H1 (cell line): ENCODE data around the gene ADAMTS8. TPM values are rescaled to one million over a fixed set of nuclear protein-coding genes. Genes with fewer than 3 reads are reported as not detected.

Experiments
- CTCF ChIA-PET: fragments of 300-600 bp; sonication (Branson Sonifier 250); formaldehyde crosslinking; loops from one replicate; lab custom pipeline; 2021; ENCODE audit not compliant: partially characterized antibody; lab: Charles Lee
- POLR2A ChIA-PET: fragments of 300-600 bp; sonication (Branson Sonifier 250); formaldehyde crosslinking; loops from one replicate; lab custom pipeline; 2021; ENCODE audit warnings: inconsistent platforms; ENCODE audit not compliant: partially characterized antibody; lab: Charles Lee
- DNase-seq, 2 experiments: peaks; one replicate each; pipeline versions ENCODE4 v3.0.0 to v3.0.0-alpha.2; 2010 to 2022; ENCODE audit warnings: low spot score in 2 of 2, low read depth in 1 of 2, mixed read lengths in 1 of 2
- FAIRE-seq: peaks from 2 replicates; lab custom pipeline; 2011; peaks lifted over from hg19 to GRCh38; lab: Jason Lieb, UNC
- H2AFZ ChIP-seq: 2 replicates; pipeline ENCODE4 v1.8.1; 2012; ENCODE audit warnings: low read length, inconsistent platforms
- H2AK5ac ChIP-seq: 2 replicates; pipeline ENCODE4 v1.6.1; 2013; ENCODE audit warnings: low read depth, low read length
- H2BK120ac ChIP-seq: replicated peaks from 2 replicates; pipeline ENCODE3; 2013; ENCODE audit warnings: low read depth, low read length, inconsistent platforms
- H2BK12ac ChIP-seq: 2 replicates; pipeline ENCODE4 v1.6.1; 2013; ENCODE audit warnings: low read depth, low read length
- H2BK15ac ChIP-seq: 2 replicates; pipeline ENCODE4 v1.6.1; 2013; ENCODE audit warnings: low read length
- H2BK20ac ChIP-seq: 2 replicates; pipeline ENCODE4 v1.6.1; 2013; ENCODE audit warnings: low read length
- H2BK5ac ChIP-seq: 2 replicates; pipeline ENCODE4 v1.6.1; 2013; ENCODE audit warnings: low read depth, low read length
- H3K14ac ChIP-seq: 2 replicates; pipeline ENCODE4 v1.6.1; 2013; ENCODE audit warnings: inconsistent platforms; ENCODE audit not compliant: insufficient read length
- H3K18ac ChIP-seq: 2 replicates; pipeline ENCODE4 v1.6.1; 2013; ENCODE audit warnings: low read length; ENCODE audit errors: extremely low read depth
- H3K23ac ChIP-seq: 2 replicates; pipeline ENCODE4 v1.6.1; 2013; ENCODE audit warnings: inconsistent platforms; ENCODE audit not compliant: insufficient read length
- H3K23me2 ChIP-seq: 2 replicates; pipeline ENCODE4 v1.6.1; 2013; ENCODE audit warnings: low read depth, low read length
- H3K27ac ChIP-seq: 2 replicates; pipeline ENCODE4 v1.6.1; 2011; ENCODE audit warnings: low read depth, low read length, inconsistent platforms
- H3K27me3 ChIP-seq, 4 experiments: replicated peaks in 1 of 4; 1 replicate in 1 of 4; 2 replicates in 3 of 4; pipeline versions ENCODE4 v1.6.1 to v1.8.1; 2011 to 2013; ENCODE audit warnings: low read length in 3 of 4, mild to moderate bottlenecking in 3 of 4, inconsistent platforms in 2 of 4, mixed read lengths in 2 of 4, moderate library complexity in 1 of 4; ENCODE audit not compliant: control insufficient read depth in 3 of 4, insufficient read depth in 3 of 4; ENCODE audit errors: extremely low read depth in 1 of 4
- H3K36me3 ChIP-seq, 4 experiments: 2 replicates each; pipeline versions ENCODE4 v1.6.1 to v1.8.1; 2011 to 2013; ENCODE audit warnings: mild to moderate bottlenecking in 4 of 4, low read length in 3 of 4, moderate library complexity in 2 of 4, control low read depth in 1 of 4, inconsistent platforms in 1 of 4; ENCODE audit not compliant: insufficient read depth in 4 of 4, control insufficient read depth in 2 of 4
- H3K4ac ChIP-seq: replicated peaks from 2 replicates; pipeline ENCODE3; 2013; ENCODE audit warnings: low read length, low read depth, mixed read lengths, inconsistent platforms; ENCODE audit not compliant: insufficient read length
- H3K4me1 ChIP-seq, 4 experiments: replicated peaks in 1 of 4; 1 replicate in 1 of 4; 2 replicates in 3 of 4; pipeline versions ENCODE4 v1.6.1 to v1.8.1; 2011 to 2013; ENCODE audit warnings: low read length in 3 of 4, inconsistent platforms in 2 of 4, mixed read lengths in 1 of 4; ENCODE audit not compliant: insufficient read depth in 4 of 4, control insufficient read depth in 3 of 4
- H3K4me2 ChIP-seq, 2 experiments: 2 replicates each; pipeline versions ENCODE4 v1.6.1 to v1.8.1; 2011 to 2013; ENCODE audit warnings: low read depth in 2 of 2, low read length in 2 of 2, control low read depth in 1 of 2, inconsistent platforms in 1 of 2, mild to moderate bottlenecking in 1 of 2; ENCODE audit not compliant: insufficient read depth in 1 of 2
- H3K4me3 ChIP-seq, 4 experiments: fragments of 200-600, 300-600 bp in 1 of 4; sonication (generic), shearing (Covaris generic), sonication (Bioruptor Twin) in 1 of 4; 2 replicates each; pipeline versions ENCODE4 v1.5.1 to v1.8.1; 2011 to 2016; ENCODE audit warnings: low read length in 4 of 4, low read depth in 3 of 4, control low read depth in 2 of 4, inconsistent platforms in 2 of 4, mild to moderate bottlenecking in 2 of 4, mixed read lengths in 1 of 4, moderate library complexity in 1 of 4; ENCODE audit not compliant: insufficient read depth in 2 of 4; ENCODE audit errors: extremely low read depth in 1 of 4
- H3K56ac ChIP-seq: replicated peaks from 2 replicates; pipeline ENCODE3; 2013; ENCODE audit warnings: low read depth, mild to moderate bottlenecking, mixed read lengths, low read length, inconsistent platforms; ENCODE audit not compliant: insufficient read length
- H3K79me1 ChIP-seq: 2 replicates; pipeline ENCODE4 v1.6.1; 2013; ENCODE audit warnings: low read depth, low read length, control low read depth
- H3K79me2 ChIP-seq, 2 experiments: 2 replicates each; pipeline versions ENCODE4 v1.6.1 to v1.8.1; 2012 to 2013; ENCODE audit warnings: low read length in 2 of 2, mild to moderate bottlenecking in 2 of 2, inconsistent platforms in 1 of 2; ENCODE audit not compliant: insufficient read depth in 2 of 2, control insufficient read depth in 1 of 2
- H3K9ac ChIP-seq, 4 experiments: replicated peaks in 1 of 4; 1 replicate in 1 of 4; 2 replicates in 3 of 4; pipeline versions ENCODE4 v1.6.1 to v1.8.1; 2011 to 2013; ENCODE audit warnings: low read depth in 3 of 4, low read length in 3 of 4, control low read depth in 2 of 4, mild to moderate bottlenecking in 2 of 4, moderate library complexity in 2 of 4, inconsistent platforms in 1 of 4; ENCODE audit errors: extremely low read depth in 1 of 4
- H3K9me3 ChIP-seq, 2 experiments: 2 replicates each; pipeline versions ENCODE4 v1.6.1 to v1.8.1; 2012 to 2013; ENCODE audit warnings: mild to moderate bottlenecking in 2 of 2, moderate library complexity in 2 of 2, control low read depth in 1 of 2, inconsistent platforms in 1 of 2, low read depth in 1 of 2, low read length in 1 of 2, mixed read lengths in 1 of 2; ENCODE audit not compliant: insufficient read depth in 2 of 2
- H4K20me1 ChIP-seq, 2 experiments: replicated peaks in 1 of 2; 2 replicates each; pipeline versions ENCODE3 to v1.8.1; 2011 to 2013; ENCODE audit warnings: inconsistent platforms in 2 of 2, low read length in 2 of 2, mild to moderate bottlenecking in 1 of 2; ENCODE audit not compliant: insufficient read depth in 2 of 2, control insufficient read depth in 1 of 2
- H4K5ac ChIP-seq: 2 replicates; pipeline ENCODE4 v1.6.1; 2013; ENCODE audit warnings: low read length, low read depth, mixed read lengths, inconsistent platforms; ENCODE audit not compliant: insufficient read length
- H4K8ac ChIP-seq: 2 replicates; pipeline ENCODE4 v1.8.0; 2013; ENCODE audit warnings: mild to moderate bottlenecking, moderate library complexity, low read length, inconsistent platforms; ENCODE audit not compliant: insufficient read depth; ENCODE audit errors: extremely low read depth
- H4K91ac ChIP-seq: replicated peaks from 2 replicates; pipeline ENCODE3; 2013; ENCODE audit warnings: low read length, mixed read lengths, inconsistent platforms; ENCODE audit not compliant: insufficient read length
- CHD1 ChIP-seq: IDR thresholded peaks from 2 replicates; pipeline ENCODE4 v1.6.1; 2012; ENCODE audit warnings: low read depth, low read length, improper control_type of control experiment
- SP1 ChIP-seq: IDR thresholded peaks from 2 replicates; pipeline ENCODE4 v1.6.1; 2011; ENCODE audit warnings: low read depth, low read length
- TEAD4 ChIP-seq: IDR thresholded peaks from 2 replicates; pipeline ENCODE4 v1.6.1; 2012; ENCODE audit warnings: low read depth, low read length, inconsistent platforms, mixed read lengths
- WGBS, 2 experiments: shearing (Covaris generic) in 1 of 2; methylation state at CpG; one replicate each; pipeline versions ENCODE4 v1.1.6 to v1.1.7; 2013 to 2015; ENCODE audit warnings: low lambda C conversion rate in 2 of 2, mixed read lengths in 2 of 2, inconsistent platforms in 1 of 2, low coverage in 1 of 2, missing lambda C conversion rate in 1 of 2; ENCODE audit not compliant: insufficient replicate concordance in 2 of 2, insufficient coverage in 1 of 2, insufficient read length in 1 of 2; ENCODE audit errors: extremely low coverage in 1 of 2, missing lambda C conversion rate in 1 of 2; 5-methylcytosine and 5-hydroxymethylcytosine counted together
- polyA plus RNA-seq, 7 experiments: library from polyadenylated mRNA; depleted of rRNA in 3 of 7; stranded (reverse) in 5 of 7; unstranded in 2 of 7; fragments of >200 nt in 5 of 7; fragments of 200-250 nt in 2 of 7; gene quantifications; 1 replicate in 5 of 7; 2 replicates in 1 of 7; 4 replicates in 1 of 7; pipeline versions ENCODE4 v1.2.1 to v1.2.3, GENCODE V29; 2011 to 2013; ENCODE audit warnings: missing spikeins in 2 of 7, mixed read lengths in 2 of 7
- total RNA-seq: library from RNA; stranded (reverse); fragmentation: NEBNext Ultra II Directional; extraction: Animal tissue kit (Norgen Biotek cat#: 25700); gene quantifications from 2 replicates; pipeline ENCODE4 v1.2.1, GENCODE V29; 2021
- TF ChIP-seq, protein P1 (sequence below): IDR thresholded peaks from 2 replicates; pipeline ENCODE4 v1.6.1; 2011; ENCODE audit warnings: low read depth, mild to moderate bottlenecking, low read length; ENCODE audit not compliant: insufficient read depth

Gene ADAMTS8
- total and polyA plus RNA-seq, 2 of the 8 experiments (the other 6 are each of a cell fraction or from before 2014, with no cell fraction given): 9.3 to 16.6 TPM

DNA sequence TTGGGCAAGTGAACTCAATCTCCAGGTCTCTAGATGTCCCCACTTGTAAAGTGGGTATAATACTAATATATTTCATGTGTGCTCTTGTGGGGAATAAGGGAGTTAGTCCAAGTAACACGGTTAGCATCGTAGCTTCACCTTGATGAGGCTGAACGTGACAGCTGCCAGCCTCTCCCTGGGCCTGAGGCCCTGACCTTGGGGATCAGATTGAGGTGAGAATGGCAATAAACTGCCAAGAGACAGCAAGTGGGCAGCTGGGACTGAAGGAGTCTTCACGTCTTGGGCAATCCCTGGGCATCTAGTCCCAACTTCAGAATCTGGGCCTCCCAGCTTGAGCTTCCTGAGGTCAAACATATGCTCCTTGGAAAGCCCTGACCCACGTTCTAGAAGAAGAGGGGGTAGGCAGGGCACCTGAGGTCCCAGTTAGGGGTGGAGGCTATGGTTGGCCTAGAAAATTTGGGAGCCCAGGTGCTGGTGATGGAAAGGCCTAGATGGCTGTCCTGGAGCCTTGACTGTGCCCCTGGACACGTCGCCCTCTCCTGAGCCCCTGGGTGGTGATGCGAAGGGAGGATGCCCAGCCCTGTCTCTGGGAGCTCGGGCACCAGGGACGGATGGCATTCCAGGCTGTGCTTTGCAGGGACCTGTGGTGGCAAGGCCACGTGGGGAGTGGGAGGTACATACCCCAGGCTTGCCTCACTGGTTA, 43.5 kb upstream of the ADAMTS8 start:
- Histone ChIP-seq H4K20me1 (peaks cover 0 to 1% of the 10 kb centered on the region in 2 experiments), H3K56ac (no peak overlapping the region), H3K4me1 (no peaks in the 10 kb centered on the region), H3K4me3 (no peak overlapping the region), H2BK15ac (no peak overlapping the region), H4K5ac (no peak overlapping the region), H3K27me3 (no peaks in the 10 kb centered on the region), H3K23me2 (0 out of 2 replicates have a peak, but pooled peaks cover 2% of the 10 kb centered on the region), H3K79me1 (no peaks in the 10 kb centered on the region), H2BK20ac (no peak overlapping the region), H2AK5ac (no peak overlapping the region), H4K8ac (no peak overlapping the region), H3K9me3 (no peaks in the 10 kb centered on the region), H4K91ac (no peak overlapping the region), H3K18ac (no peak overlapping the region), H3K36me3 (no peaks in the 10 kb centered on the region), H3K14ac (no peak overlapping the region), H2BK5ac (no peak overlapping the region), H3K79me2 (no peaks in the 10 kb centered on the region), H3K9ac (no peak overlapping the region), H2BK12ac (no peak overlapping the region), H3K4ac (no peak overlapping the region), H2AFZ (no peak overlapping the region), H3K4me2 (no peak overlapping the region), H3K23ac (no peak overlapping the region), H3K27ac (no peak overlapping the region; the same call in 1 of the 2 replicates), H2BK120ac (no peak overlapping the region)
- FAIRE-seq (no peak), DNase-seq (no peak)
- 80% methylated on average over 11 of the region's 11 CpGs; no CpG with 5 or more reads in 1 of the 2 experiments for WGBS, 2 experiments
- ChIA-PET POLR2A (interaction anchor here (0.8 kb wide), 1 partner anchor 13 kb away, joined by 3 read pairs; no protein-coding TSS in a partner anchor), CTCF (interaction anchor here (1.1 to 2.0 kb wide), 4 partner anchors 21 to 390 kb away, joined by 3 to 8 read pairs (median 4); no protein-coding TSS in a partner anchor)
- TF ChIP-seq CHD1: no peak
- TF ChIP-seq SP1: no peak
- no peak for TF ChIP-seq TEAD4
- TF ChIP-seq, protein P1, sequence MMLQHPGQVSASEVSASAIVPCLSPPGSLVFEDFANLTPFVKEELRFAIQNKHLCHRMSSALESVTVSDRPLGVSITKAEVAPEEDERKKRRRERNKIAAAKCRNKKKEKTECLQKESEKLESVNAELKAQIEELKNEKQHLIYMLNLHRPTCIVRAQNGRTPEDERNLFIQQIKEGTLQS: no peak
